K562 (cell line): ENCODE results near the gene KRTAP4-8. TPM values are rescaled to one million over a fixed set of nuclear protein-coding genes. Genes with fewer than 3 reads are reported as not detected.

Experiments
- RNF2 ChIP-seq: sonication (generic); IDR thresholded peaks from 2 replicates; pipeline ENCODE4 v1.6.1; 2016
- polyA plus RNA-seq, 8 experiments: library from polyadenylated mRNA; depleted of rRNA in 4 of 8; stranded (reverse) in 5 of 8; unstranded in 3 of 8; fragments of >200 nt; fragmentation: Nextera tagmentation in 2 of 8; fragmentation: Illumina TruSeq in 1 of 8; extraction: Ambion mirVana in 2 of 8; extraction: Trizol in 1 of 8; gene quantifications; 2 replicates each; pipeline versions ENCODE4 v1.2.1 to v1.2.3, GENCODE V29; 2011 to 2014; ENCODE audit warnings: inconsistent platforms in 1 of 8, missing spikeins in 1 of 8
- total RNA-seq, 7 experiments: library from RNA; depleted of rRNA in 6 of 7; stranded (reverse); fragments of >200 nt in 6 of 7; fragmentation: Illumina TruSeq in 2 of 7; extraction: Trizol in 2 of 7; gene quantifications; 2 replicates each; pipeline versions ENCODE4 v1.2.1 to v1.2.3, GENCODE V29; 2011 to 2021; ENCODE audit warnings: low replicate concordance in 1 of 7
- TF ChIP-seq, protein P1 (sequence below): sonication (generic); formaldehyde crosslinking; IDR thresholded peaks from 2 replicates; pipeline ENCODE4 v1.8.0; 2022; ENCODE audit warnings: missing genetic modification reagents, mild to moderate bottlenecking, moderate library complexity, borderline replicate concordance
- TF ChIP-seq, protein P2 (sequence below), 2 experiments: fragments of 450-650 bp; IDR thresholded peaks; 2 replicates each; pipeline ENCODE4 v1.6.1; 2018; ENCODE audit warnings: mild to moderate bottlenecking in 2 of 2, low read depth in 1 of 2; ENCODE audit not compliant: partially characterized antibody in 2 of 2
- TF ChIP-seq, protein P3 (sequence below), 2 experiments: fragments of 450-650 bp; IDR thresholded peaks; 2 replicates each; pipeline ENCODE4 v1.6.1; 2016
- TF ChIP-seq, protein P4 (sequence below): sonication (generic); formaldehyde crosslinking; IDR thresholded peaks from 2 replicates; pipeline ENCODE4 v1.8.1; 2023; ENCODE audit warnings: mild to moderate bottlenecking, missing genetic modification reagents
- TF ChIP-seq, protein P5 (sequence below): fragments of 250-450 bp; sonication (Bioruptor Pico); IDR thresholded peaks from 2 replicates; pipeline ENCODE4 v1.4.0; 2020; ENCODE audit warnings: mild to moderate bottlenecking, moderate library complexity

The KRTAP4-8 gene
- total and polyA plus RNA-seq, 9 of the 15 experiments (the other 6 are each of a cell fraction or from before 2014, with no cell fraction given) = not detected

DNA sequence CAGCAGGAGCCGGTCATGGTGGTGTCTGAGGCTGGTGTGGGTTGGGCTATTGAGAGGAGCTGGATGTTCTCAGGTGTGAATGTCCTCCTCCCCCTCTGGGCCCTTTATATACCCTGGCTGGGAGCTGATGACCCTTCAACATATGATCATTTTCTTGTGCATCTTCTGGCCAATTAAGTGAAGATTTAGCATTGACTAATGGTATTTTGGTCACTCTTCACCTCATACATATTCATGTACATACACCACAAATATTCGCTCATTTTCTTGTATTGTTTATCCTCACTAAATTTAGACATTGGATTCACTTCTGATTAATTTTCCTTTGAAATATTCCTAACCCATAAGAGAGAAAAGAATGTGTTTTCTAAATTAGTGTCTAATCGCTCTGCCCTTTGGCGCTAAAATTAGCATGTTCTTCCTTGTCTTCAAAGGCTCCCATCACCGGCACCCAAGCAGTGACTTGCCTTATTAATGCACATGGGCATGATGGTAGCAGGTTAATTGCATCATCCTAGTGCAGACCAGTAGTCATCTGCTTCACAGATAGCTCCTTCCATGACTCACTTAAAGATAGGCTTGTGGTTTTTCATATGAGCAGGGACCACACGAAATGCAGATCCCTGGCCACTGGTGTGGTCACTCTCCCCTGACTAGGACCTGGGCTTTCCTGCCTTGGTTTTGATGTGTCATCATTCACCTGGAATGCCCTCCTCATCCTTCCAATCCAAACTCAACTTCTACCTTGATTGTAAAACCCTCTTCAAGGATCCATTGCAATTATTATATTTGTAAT lies 31.9 kb downstream of the KRTAP4-8 start, which contains the start of gene KRTAP2-4 (continued):
- TF ChIP-seq, protein P1, sequence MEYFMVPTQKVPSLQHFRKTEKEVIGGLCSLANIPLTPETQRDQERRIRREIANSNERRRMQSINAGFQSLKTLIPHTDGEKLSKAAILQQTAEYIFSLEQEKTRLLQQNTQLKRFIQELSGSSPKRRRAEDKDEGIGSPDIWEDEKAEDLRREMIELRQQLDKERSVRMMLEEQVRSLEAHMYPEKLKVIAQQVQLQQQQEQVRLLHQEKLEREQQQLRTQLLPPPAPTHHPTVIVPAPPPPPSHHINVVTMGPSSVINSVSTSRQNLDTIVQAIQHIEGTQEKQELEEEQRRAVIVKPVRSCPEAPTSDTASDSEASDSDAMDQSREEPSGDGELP (CRISPR knock-in tag) = peak; percentile 43
- TF ChIP-seq, protein P2, sequence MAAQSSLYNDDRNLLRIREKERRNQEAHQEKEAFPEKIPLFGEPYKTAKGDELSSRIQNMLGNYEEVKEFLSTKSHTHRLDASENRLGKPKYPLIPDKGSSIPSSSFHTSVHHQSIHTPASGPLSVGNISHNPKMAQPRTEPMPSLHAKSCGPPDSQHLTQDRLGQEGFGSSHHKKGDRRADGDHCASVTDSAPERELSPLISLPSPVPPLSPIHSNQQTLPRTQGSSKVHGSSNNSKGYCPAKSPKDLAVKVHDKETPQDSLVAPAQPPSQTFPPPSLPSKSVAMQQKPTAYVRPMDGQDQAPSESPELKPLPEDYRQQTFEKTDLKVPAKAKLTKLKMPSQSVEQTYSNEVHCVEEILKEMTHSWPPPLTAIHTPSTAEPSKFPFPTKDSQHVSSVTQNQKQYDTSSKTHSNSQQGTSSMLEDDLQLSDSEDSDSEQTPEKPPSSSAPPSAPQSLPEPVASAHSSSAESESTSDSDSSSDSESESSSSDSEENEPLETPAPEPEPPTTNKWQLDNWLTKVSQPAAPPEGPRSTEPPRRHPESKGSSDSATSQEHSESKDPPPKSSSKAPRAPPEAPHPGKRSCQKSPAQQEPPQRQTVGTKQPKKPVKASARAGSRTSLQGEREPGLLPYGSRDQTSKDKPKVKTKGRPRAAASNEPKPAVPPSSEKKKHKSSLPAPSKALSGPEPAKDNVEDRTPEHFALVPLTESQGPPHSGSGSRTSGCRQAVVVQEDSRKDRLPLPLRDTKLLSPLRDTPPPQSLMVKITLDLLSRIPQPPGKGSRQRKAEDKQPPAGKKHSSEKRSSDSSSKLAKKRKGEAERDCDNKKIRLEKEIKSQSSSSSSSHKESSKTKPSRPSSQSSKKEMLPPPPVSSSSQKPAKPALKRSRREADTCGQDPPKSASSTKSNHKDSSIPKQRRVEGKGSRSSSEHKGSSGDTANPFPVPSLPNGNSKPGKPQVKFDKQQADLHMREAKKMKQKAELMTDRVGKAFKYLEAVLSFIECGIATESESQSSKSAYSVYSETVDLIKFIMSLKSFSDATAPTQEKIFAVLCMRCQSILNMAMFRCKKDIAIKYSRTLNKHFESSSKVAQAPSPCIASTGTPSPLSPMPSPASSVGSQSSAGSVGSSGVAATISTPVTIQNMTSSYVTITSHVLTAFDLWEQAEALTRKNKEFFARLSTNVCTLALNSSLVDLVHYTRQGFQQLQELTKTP (IDR thresholded peaks at IDR 0.05; ENCODE audit: low read depth in 1 of 2, partially characterized antibody in 2 of 2) = no peak
- TF ChIP-seq, protein P3, sequence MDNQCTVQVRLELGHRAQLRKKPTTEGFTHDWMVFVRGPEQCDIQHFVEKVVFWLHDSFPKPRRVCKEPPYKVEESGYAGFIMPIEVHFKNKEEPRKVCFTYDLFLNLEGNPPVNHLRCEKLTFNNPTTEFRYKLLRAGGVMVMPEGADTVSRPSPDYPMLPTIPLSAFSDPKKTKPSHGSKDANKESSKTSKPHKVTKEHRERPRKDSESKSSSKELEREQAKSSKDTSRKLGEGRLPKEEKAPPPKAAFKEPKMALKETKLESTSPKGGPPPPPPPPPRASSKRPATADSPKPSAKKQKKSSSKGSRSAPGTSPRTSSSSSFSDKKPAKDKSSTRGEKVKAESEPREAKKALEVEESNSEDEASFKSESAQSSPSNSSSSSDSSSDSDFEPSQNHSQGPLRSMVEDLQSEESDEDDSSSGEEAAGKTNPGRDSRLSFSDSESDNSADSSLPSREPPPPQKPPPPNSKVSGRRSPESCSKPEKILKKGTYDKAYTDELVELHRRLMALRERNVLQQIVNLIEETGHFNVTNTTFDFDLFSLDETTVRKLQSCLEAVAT (IDR thresholded peaks at IDR 0.05) = peak in 1 of 2 experiments; percentile 67; a peak in 1 of 4 replicates
- TF ChIP-seq RNF2 = peak; percentile 66; the same call in 1 of the 2 replicates
- TF ChIP-seq, protein P4, sequence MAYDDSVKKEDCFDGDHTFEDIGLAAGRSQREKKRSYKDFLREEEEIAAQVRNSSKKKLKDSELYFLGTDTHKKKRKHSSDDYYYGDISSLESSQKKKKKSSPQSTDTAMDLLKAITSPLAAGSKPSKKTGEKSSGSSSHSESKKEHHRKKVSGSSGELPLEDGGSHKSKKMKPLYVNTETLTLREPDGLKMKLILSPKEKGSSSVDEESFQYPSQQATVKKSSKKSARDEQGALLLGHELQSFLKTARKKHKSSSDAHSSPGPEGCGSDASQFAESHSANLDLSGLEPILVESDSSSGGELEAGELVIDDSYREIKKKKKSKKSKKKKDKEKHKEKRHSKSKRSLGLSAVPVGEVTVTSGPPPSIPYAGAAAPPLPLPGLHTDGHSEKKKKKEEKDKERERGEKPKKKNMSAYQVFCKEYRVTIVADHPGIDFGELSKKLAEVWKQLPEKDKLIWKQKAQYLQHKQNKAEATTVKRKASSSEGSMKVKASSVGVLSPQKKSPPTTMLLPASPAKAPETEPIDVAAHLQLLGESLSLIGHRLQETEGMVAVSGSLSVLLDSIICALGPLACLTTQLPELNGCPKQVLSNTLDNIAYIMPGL (CRISPR knock-in tag) = no peak
- TF ChIP-seq, protein P5, sequence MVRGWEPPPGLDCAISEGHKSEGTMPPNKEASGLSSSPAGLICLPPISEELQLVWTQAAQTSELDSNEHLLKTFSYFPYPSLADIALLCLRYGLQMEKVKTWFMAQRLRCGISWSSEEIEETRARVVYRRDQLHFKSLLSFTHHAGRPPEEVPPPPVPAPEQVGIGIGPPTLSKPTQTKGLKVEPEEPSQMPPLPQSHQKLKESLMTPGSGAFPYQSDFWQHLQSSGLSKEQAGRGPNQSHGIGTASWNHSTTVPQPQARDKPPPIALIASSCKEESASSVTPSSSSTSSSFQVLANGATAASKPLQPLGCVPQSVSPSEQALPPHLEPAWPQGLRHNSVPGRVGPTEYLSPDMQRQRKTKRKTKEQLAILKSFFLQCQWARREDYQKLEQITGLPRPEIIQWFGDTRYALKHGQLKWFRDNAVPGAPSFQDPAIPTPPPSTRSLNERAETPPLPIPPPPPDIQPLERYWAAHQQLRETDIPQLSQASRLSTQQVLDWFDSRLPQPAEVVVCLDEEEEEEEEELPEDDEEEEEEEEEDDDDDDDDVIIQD = no peak
